NOMO-1 (cell line): ENCODE measurements around the gene PAF1.

ENCODE experiments used
- DNase-seq, 2 experiments: peaks; one replicate each; lab custom pipeline; 2025; ENCODE audit not compliant: unreplicated experiment in 2 of 2; lab: John Stamatoyannopoulos, UW

Gene PAF1

DNA sequence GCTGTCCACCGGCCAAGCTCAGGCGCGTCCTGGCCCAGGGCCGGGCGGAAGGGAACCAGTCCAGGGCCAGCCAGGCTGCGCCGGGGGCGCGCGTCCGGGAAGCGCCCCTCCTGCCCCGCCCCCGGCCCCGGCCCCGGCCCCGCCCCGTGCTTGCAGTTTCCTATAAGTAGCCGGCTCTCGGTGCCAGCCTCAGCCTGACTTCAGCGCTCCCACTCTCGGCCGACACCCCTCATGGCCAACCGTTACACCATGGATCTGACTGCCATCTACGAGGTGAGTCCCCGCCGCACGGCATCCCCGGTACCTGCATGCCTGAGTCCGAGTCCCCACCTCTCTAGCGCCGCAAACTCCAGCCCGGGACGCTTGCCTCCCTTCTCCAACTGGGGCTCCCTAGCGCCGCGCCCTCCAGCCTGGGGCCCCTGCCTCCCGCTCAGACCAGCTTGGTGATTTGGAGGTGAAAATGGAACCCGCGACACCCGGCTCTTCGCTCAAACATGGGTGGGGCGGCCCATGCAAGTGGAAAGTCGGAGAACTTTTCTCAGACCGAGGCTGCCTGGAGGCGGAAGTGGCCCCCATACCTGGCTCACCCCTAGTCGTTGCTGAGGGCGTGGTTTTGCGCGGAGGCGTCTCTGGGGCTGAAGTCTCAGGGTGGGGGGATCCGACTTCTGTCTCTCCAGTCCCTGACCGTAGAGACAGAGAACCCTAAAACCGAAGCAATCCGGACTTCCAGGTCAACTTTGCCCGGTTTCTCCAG, 15.9 kb upstream of the PAF1 start, which contains the start of gene ZFP36:
TSS of gene ZFP36 (plus strand) at position 192 of the 754 bp plus-strand sequence. CDS start at position 250, 58 bp downstream.
- DNase-seq, result peak; percentile 72 to 86

DNA sequence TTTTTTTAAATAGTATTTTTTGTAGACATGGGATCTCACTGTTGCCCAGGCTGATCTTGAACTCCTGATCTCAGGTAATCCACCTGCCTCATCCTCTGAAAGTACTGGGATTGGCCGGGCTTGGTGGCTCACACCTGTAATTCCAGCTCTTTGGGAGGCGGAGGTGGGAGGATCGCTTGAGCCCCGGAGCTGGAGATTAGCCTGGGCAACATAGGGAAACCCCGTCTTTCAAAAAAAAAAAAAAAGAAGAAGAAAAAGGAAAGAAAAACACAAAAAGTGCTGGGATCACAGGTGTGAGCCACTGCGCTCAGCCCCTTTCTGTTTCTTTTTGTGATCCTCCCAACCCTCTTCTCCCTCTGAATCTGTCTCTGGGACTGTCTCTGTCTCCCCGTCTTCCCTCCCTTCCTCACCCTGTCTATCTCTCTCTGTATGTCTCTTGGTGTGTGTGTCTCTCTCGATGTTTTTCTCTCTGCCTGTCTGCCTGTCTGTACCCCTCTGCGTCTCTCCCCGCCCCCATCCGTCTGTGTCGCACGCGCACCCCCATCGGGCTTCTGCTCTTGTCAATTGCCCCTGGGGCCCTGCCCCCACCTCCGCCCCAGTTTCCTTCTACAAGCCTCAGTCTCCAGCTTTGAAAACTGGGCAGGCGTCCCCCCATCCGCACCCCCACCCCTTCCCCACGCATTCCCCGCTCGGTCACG, 15.2 kb upstream of the PAF1 start:
- peak; percentile 63 to 86 for DNase-seq

DNA sequence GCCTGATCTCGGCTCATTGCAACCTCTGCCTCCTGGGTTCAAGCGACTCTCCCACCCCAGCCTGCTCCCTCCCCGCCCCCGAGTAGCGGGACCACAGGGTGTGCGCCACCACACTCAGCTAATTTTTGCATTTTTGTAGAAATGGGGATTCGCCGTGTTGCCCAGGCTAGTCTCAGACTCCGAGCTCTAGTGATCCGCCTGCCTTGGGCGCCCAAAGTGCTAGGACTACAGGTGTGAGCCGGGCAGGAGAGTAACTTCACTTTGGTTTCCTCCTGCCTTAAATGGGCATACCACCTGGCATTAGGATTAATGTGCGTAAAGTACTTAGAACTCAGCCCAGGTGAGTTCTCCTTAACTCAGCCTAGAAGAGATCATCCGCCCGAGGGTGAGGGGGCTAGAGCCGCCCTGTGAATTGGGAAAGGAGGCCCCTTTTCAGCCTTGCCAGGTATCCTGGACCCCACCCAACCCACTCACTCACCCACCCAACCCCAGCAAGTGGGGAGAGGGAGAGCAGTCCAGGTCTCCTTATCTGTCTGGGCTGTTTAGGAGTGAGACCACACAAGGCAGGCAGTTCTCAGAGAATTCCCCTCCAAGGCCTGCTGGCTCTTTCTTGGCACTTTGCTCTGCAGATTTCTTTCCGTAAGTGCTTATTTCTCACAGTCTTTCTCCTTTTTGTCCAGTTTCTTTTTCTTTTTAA, 14.5 kb upstream of the PAF1 start:
- no peak for DNase-seq

DNA sequence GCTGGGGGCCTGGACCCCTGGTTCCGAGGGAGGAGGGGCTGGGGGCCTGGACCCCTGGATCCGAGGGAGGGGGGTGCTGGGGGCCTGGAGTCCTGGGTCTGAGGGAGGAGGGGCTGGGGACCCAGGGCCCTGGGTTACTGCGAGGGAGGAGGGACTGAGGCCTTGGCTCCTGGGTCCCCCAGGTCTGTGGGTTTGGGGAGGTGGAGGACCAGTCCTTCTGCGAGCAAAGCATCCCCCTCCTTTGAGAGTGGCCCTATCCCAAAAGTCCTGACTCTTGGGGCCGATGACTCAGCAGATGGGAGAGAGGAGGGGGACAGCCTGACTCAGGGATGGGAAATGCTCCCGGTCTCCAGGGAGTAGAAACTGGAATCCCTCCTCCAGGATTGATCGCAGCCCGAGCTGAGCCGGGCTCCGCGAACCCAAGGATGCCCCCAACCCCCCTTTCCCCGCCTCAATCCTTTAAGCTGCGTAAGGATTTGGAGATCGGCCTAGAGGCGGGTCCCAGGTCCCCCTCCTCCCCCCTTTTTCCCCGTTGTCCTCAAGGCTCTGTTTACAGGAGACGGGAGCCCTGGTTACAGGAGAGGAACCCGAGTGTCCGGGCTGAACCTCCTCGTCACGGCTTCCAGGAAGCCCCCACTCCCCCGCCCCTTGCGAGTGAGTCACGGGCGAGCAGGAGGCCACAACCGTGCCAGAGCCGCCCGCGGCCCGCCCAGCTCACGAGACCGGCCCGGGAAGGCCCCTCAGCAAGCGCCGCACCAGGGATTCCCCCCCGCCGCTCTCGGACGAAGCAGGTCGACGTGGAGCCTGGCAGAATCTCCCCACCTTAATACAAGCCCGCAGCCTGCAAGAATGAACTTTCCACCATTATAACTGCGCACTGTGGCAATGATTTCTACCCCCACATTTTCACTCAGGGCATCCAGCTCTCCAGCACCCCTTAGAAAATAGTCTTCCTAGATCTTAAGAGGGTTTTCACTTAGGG, 12.7 kb upstream of the PAF1 start:
- DNase-seq, result peak; percentile 85 to 90

DNA sequence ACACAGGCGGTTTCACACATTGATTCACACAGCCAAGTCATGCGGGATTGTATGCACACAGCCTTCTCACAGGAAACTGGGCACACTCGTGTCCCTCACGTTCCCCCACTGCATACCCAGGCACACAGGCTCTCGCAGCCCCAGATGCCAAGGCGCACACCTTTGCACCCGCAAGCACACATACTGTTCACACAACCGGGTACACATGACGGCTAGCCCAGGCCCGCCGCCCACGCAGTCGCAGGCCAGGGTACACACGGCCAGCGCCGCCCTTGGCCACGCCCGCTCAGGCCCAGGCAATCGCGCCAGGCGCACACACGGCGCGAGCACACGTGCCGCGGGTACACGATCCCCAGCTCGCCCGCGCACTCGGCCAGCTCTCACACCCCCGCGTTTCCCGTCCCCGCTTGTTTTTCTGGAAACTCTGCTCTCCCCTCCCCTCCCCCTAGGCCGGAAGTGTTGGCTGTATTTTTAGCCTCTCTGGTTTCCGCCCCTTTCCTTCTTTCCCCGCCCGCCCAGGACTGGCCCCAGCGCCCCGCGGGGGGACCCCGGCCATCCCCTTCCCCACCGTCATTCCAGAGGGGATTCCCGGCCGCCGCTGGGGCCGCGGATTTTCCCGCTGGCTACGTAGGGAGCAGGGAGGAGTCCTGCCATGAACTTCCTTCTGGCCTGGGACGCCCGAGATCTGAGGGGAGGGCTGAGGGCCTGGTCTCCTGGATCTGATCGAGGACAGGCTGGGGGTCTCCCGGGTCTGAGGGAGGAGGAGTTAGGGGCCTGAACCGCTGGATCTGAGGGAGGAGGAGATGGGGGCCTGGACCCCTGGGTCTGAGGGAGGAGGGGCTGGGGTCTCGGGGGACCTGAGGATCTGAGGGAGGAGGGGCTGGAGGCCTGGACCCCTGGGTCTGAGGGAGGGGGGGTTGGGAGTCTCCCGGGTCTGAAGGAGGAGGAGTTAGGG, 11.7 kb upstream of the PAF1 start:
- peak; percentile 90 to 93 for DNase-seq

DNA sequence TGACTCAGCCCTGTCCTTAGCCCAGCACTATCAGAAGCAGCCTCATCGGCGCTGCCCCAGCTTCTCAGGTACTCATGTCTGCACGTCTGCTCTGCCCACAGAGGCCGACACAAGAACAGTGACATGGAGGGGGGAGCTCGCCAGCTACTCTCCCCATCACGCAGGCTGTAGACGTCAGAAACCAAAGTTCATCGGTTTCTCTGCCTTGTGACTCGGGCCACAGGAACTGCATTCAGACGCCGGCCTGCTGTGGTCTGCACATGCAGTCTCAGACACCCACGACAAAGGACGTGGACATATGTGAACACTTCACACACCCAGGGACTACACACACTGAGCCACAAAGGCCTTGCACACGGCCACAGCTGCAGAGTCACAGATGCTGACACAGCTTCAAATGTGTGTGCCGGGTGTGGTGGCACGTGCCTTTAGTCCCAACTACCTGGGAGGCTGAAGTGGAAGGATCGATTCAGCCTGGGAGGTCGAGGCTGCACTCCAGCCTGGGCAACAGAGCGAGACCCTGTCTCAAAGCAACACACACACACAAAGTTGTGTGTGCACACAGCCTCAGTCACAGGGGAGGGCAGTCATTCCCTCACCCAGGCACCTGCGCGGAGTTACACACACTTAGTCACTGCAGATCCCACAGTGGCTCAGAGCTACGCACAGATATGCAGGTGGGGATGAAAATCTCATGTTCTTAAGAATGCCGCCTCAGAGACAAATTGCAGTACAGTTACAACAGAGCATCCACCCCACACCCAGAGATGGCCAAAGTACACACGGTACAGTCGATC, 10.8 kb upstream of the PAF1 start:
- peak; percentile 28 to 34 for DNase-seq

DNA sequence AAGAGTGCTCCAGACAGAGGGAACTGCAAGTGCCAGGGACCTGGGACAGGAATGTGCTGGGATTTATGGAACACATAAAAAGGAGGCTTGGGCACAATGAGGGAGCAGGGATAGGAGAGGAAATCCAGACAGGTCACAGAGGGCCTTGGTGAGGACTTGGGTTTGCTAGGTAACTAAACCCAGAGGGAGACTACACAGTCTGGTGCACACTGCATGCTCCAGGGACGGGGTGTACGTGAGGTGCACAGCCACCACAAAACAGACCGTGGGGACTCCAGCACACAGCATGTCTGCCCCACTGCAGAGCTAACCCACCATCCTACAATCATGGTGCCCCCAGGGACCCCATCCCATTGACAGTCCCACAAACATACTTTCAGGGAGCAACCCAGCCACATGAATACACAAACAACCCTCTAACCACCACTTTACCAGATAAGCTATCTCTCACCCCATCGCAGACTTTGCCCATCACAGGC, 10.2 kb upstream of the PAF1 start:
- no peak for DNase-seq

DNA sequence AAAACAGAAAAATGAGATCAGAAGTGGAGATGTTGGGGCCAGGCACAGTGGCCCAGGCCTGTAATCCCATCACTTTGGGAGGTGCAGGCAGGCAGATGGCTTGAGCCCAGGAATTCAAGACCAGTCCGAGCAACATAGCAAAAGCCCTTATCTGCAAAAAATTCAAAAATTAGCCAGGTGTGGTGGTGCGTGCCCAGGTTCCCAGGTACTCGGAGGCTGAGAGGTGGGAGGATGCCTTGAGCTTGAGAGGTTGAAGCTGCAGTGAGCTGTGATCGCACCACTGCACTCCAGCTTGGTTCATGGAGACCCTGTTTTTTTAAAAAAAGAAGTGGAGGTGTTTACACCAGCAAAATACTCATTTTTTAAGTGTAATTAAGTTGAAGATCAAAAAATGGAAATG, 9.2 kb upstream of the PAF1 start:
- no peak for DNase-seq

DNA sequence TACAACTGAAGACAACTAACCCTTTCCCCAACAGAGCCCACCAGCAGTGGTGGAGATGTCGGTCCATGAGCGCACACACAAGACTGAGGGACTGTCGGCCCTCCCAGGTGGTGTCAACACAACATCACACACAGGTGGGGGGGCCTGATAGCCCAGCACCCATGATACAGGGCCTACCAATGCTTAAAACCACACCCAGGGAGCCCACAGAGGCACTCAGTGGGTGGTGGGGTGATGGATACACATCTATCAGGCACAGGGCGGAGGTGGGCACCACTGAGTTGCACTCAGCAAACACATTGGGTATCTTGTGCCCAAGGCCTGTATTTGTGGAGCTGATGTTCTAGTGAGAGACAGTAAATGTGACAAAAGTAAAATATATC, 8.8 kb upstream of the PAF1 start:
- no peak for DNase-seq

DNA sequence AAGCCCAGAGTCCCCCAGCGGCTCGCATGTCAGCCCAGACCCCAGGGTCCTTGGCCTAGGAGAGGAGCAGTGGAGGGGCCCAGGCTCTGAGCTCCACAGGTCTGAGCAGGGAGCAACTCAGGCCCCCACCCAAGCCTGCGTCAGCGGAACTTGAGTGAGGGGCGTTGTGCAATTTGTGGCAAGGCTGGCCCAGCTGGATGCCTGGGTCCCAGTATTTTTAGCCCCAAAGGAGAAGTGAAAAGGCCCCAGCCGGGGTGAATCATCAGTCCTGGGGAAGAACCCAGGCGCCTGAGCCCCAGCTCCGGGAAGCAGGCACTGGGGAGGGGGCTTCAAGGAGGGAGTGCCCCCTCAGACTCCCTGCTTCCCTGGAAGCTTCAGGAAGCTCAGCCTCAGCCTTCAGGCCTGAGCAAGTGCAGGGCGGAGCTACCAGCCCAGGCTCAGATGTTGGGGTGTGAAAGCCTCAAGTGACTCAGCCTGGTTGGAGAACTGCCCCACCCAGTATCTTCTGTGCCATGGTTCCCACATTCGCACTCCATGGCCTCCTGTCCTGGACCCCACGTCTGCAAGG, 7.5 kb upstream of the PAF1 start:
- peak; percentile 92 to 95 for DNase-seq

DNA sequence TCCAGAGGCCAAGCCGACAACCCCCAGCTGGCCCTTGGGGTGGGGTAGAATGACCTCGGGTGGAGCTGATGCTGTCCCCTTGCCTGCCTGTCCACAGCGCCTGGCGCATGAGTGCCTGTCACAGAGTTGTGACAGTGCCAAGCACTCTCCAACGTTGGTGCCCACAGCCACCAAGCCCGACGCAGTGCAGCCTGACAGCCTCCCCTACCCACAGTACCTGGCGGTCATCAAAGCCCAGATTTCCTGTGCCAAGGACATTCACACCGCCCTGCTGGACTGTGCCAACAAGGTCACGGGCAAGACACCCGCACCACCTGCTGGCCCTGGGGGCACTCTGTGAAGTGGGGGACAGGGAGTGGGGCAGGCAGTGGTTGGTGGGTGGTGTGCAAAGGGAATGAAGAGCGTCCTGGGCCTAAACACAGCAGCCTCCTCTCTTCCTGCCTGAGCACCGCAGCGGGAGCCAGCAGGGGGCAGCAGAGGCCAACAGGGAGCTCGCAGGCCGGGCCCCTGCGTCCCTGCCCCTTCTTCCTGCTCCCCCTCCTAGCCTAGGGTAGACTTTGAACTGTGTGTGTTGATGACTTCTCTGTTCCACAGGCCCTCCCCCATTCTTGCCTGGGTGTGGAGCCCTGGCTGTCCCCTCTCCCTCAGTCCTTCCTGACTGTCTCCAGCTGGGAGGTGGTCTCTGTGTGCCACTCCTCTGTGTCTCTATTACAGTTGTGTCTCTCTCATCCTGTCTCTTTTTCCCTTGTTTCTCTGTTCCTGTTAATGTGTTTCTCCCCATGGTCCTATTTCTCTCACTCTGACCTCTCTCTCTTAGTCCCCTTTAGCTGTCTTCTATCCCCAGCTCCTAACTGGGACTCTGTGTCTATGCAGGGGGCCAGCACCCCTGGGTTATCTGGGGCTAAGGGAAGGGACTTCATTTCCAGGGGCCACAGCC, 6.7 kb upstream of the PAF1 start:
- DNase-seq, result peak; percentile 91 to 94

DNA sequence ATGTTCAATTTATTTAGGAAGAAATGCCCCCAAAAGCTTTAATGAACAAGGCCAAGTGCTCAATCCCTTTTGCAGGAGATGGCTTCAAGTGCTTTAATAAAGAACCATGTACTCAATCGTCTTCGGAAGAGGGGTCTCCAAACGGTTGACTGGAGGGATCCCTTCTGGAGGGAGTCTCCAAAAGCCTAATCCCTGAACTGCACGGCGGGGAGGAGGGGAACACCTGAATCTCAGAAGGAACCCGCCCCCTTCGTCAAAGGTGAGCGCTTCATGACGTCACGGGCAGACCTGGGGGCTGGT, 505 bp downstream of the PAF1 start:
- no peak for DNase-seq

DNA sequence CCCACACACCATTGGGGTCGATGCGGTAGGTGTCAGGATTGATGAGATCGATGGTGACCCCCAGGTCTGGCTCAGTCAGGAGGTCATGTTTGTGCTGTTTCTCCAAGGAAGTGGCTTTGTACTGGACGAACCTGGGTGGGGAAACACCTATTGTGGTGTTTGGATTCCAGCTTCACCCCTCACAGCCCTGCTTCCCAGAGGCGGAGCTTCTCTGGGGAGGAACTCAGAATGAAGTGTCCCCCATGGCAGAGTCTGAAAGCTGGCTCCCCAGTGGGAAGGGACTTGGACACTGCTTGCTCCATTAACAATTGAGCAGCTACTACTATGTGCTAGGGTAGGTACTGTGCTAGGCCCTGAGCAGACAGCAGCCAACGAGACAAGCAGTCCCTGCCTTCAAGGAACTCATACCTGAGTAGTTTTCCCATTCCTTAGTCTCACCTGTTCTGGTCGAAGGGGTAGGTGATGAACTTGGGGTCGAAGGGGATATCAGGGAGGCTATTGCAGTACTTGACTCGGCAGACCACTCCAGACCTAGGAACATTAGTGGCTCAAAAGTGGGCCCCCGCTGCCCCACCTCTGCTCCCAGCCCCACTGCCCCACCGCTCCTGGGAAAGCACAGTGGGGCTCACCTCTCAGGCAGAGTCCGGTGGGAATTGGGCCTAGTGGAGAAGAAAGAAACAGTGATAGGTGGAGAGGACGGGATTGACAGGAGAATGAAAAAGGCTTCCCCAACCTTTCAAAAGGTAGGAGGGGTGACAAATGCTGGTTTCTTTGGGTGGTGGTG, 1.1 kb downstream of the PAF1 start:
- no peak for DNase-seq

DNA sequence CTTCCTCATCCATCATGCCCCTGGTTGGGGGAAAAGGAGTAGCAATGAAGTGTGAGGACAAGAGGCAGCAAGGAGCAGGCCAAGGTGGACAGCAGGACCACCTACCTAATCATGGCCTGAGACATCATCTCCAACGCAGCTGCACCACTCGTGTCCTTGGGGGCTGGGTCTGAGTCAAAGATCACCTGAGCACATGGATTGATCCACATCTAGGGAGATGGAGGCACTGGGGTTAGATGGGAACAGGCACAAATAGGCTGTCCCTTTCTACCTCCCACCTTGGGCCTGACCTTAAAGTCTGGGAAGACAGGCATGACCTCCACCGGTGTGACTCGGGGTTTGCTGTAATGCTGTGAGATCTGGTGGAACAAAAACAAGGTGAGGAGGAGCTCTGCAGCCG, 2.2 kb downstream of the PAF1 start:
- DNase-seq, result no peak

DNA sequence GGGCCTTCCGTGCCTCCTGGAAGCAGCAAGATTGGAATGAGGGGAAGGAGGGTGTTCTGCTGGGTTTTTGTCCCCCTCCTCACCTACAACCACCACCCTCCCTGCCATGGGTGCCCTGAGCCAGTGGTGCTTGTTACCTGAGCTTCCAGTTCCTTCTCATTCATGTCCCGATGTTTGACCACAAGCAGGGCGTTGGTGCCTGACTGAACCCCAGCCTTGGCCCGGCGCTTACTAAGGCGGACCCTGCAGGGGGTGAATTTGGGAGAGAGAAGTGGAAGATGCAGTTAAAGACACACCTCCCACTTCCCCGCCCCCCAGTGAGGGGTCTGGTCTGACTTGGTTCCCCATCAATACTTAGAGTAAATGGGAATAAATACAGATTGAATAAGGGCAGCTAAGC, 4.3 kb downstream of the PAF1 start:
- no peak for DNase-seq

DNA sequence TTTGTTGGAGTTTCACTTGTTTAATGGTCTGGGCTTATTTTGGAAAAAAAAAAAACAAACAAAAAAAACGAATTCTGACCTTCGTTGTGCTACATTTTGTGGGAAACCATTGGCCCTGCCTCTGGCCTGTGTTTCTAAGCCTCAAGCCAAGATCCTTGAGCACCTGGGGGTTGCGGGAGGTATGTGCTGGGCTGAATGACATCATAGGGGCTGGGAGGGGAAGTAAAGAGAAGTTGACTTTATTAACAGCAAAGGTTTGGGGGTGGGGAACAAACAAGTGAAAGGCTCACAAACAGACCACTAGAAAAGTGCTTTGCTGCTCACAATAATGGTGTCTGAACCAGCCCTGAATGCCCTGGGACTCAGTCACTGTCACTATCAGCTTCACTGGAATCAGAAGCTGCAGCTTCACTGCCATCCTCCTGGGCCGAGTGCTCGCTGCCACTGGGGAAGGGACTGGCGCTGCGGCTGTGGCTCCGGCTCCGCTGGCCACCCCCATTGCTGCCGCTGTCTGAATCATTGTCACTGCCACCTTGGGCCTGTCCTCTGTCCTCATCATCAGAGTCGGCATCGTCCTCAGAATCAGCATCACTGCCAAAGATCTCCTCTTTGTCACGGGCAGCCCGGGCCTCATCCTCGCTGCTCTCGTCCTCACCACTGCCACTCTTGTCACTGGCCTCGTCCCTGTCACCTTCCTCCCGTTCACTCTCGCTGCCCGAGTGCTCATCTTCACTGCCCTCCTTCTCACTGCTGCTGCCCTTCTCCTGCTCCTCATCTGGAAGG, 5.1 kb downstream of the PAF1 start:
- DNase-seq, result no peak
